Prostate gland (tissue), 2 donors: ENCODE results near the gene TTC33.

Experiments used
- CTCF ChIP-seq, 4 experiments: fragments of 200-600 bp in 2 of 4; fragments of 450-650 bp in 2 of 4; sonication (generic) in 2 of 4; IDR thresholded peaks; 1 replicate in 3 of 4; 2 replicates in 1 of 4; pipeline ENCODE4 v1.5.1; 2016 to 2019; ENCODE audit warnings: antibody characterized with exemption in 4 of 4, mild to moderate bottlenecking in 2 of 4, moderate library complexity in 2 of 4
- POLR2AphosphoS5 ChIP-seq: sonication (generic); formaldehyde crosslinking; IDR thresholded peaks from one replicate; pipeline ENCODE4 v1.6.1; 2017; ENCODE audit warnings: antibody characterized with exemption

- TF ChIP-seq CTCF (IDR thresholded peaks at IDR 0.05) (peak in 2 of 4 experiments; percentile 30 to 53), POLR2AphosphoS5 (no peak)
These were observed 75.7 kb downstream of the TTC33 start, which contains the start of gene PTGER4 for GRCh38 chr5:40679913-40680681.
